Suprapubic skin (tissue), 3 donors: ENCODE data around the gene CARD14.

ENCODE experiments used
- POLR2A ChIP-seq, 2 donors: fragments of 450-650 bp; IDR thresholded peaks; one replicate each; pipeline ENCODE4 v1.6.1; 2017; ENCODE audit warnings: antibody characterized with exemption in 2 of 2, mild to moderate bottlenecking in 2 of 2, moderate library complexity in 2 of 2
- TF ChIP-seq, protein P1 (sequence below), 2 donors: fragments of 200-600 bp in 1 of 2; fragments of 450-650 bp in 1 of 2; sonication (generic) in 1 of 2; IDR thresholded peaks; one replicate each; pipeline ENCODE4 v1.5.1; 2016 to 2019; ENCODE audit warnings: antibody characterized with exemption in 2 of 2, mild to moderate bottlenecking in 1 of 2, moderate library complexity in 1 of 2

DNA sequence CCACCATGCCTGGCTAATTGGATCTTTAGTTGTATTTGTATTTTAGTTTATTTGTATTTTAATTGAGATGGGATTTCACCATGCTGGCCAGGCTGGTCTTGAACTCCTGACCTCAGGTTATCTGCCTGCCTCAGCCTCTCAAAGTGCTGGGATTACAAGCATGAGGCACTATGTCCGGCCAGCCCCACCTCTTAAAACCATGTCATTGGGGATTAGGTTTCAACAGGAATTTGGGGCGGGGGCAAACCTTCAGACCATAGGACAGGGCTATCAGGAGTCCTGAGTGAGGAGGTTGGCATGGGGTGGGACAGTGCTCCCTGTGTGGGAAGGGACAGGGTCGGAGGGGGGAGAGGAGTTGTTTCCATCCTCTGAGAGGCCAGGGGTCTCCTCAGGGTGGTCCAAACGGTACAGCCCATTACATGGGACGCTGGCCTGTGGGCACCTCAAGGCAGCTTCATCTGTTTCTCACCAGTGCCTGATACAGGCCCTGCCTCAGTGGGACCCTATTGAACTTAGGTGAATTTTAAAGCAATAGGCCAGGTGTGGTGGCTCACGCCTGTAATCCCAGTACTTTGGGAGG is 46.8 kb upstream of the CARD14 start:
- TF ChIP-seq, protein P1, sequence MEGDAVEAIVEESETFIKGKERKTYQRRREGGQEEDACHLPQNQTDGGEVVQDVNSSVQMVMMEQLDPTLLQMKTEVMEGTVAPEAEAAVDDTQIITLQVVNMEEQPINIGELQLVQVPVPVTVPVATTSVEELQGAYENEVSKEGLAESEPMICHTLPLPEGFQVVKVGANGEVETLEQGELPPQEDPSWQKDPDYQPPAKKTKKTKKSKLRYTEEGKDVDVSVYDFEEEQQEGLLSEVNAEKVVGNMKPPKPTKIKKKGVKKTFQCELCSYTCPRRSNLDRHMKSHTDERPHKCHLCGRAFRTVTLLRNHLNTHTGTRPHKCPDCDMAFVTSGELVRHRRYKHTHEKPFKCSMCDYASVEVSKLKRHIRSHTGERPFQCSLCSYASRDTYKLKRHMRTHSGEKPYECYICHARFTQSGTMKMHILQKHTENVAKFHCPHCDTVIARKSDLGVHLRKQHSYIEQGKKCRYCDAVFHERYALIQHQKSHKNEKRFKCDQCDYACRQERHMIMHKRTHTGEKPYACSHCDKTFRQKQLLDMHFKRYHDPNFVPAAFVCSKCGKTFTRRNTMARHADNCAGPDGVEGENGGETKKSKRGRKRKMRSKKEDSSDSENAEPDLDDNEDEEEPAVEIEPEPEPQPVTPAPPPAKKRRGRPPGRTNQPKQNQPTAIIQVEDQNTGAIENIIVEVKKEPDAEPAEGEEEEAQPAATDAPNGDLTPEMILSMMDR (IDR thresholded peaks at IDR 0.05), result no peak
- TF ChIP-seq POLR2A (IDR thresholded peaks at IDR 0.05), result no peak
